ENCODE data around the gene C11orf98. TPM values are rescaled to one million over a fixed set of nuclear protein-coding genes. Genes with fewer than 3 reads are reported as not detected.
"Not testable (repeated sequence)": the region's sequence is repeated elsewhere in the genome, so short reads cannot be mapped to it uniquely, and the experiment has no call there.

C11orf98 gene
- 61.6 and 69.1 TPM in 2 replicates for total RNA-seq (2014; rRNA removed; shearing (Covaris generic))
- polyA plus RNA-seq (2014; cell fraction: nucleus; rRNA removed), result 54.9 and 60.2 TPM in 2 replicates

DNA sequence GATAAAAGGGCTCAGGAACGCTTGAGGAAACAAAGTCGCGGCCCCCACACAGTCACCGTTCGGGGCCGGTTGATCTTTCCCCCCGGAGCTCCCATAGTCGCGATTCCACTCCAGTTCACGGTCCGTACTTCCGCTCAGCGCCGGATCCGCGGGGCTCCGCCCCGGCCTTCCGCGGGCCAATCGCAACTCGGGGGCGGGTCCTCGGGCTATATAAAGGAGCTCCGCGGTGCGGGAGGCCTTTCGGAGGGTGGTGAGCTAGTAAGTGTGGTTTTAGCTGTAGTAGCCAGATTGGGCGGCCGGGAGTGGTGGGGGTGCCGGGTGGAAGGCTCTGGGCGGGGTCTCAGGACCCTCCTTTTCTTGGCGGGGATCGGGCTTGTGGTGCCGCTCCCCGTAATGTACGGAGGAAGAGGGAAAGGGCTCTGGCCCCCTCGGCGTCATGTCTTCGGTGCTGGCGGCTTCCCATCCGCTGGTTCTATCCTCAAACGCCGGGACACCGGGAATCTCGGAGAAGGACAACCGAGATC, at the start of gene C11orf98, which contains the start of gene CSKMT:
Gene C11orf98, minus strand, starts transcription at position 136 of the 524 bp plus-strand sequence. Its CDS starts 41 bp downstream, at position 95.
Gene CSKMT, plus strand, starts transcription at position 238 of the 524 bp plus-strand sequence. CDS start 568 bp downstream, outside the sequence.
- peak; percentile 87 for DNase-seq (ENCODE audit: extremely low read depth, low read depth)

- DNase-seq (ENCODE audit: extremely low read depth, low read depth), result no peak
These were observed 48.3 kb upstream of the C11orf98 start for GRCh38 chr11:62713343-62713742.

DNA sequence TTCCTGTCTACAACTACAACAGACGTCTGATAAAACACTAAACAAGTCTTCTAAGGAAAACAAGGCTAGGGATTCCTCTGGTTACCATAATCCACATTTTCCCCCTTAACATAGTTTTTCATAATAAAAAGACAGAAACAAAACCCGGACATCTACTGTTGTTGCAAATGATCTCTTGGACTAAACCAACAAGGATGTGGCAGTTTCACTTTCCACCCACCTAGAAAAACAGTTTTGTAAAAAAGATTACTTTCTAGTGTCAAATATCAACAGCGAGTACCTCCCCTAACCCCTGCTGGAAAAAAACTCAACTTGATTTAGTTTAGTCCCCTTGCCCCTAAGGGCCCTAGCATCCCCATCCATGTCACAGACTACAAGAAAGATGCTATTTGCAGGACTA, 47.9 kb upstream of the C11orf98 start:
- DNase-seq (ENCODE audit: extremely low read depth, low read depth), result no peak

DNA sequence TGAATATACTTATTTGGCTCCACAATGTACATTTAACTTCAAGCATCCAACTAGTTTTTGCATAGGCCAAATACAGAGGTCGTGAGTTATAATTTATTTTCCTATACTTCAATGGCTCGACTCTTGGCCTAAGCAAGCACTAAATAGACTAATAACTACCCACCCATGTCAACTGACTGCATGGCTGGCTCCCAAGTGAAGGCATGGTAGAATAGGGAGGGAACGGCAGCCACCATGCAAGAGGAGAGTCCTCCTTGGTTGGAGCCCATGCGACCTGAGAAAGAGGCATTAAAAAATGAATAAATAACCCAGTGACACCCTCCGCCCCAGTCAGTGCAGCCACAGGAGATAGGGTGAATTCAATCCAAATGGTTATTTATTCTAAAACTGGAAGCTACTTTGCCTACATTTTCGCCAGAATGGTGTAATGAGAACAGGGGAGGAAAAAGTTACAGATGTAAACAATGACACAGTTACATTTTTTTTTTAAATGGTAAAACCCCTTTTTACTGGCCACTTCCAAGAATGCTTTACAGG, 47.3 kb upstream of the C11orf98 start:
- no peak for DNase-seq (ENCODE audit: extremely low read depth, low read depth)

- DNase-seq (ENCODE audit: extremely low read depth, low read depth), result no peak
These were observed 45.0 kb upstream of the C11orf98 start for GRCh38 chr11:62710001-62710345.

DNA sequence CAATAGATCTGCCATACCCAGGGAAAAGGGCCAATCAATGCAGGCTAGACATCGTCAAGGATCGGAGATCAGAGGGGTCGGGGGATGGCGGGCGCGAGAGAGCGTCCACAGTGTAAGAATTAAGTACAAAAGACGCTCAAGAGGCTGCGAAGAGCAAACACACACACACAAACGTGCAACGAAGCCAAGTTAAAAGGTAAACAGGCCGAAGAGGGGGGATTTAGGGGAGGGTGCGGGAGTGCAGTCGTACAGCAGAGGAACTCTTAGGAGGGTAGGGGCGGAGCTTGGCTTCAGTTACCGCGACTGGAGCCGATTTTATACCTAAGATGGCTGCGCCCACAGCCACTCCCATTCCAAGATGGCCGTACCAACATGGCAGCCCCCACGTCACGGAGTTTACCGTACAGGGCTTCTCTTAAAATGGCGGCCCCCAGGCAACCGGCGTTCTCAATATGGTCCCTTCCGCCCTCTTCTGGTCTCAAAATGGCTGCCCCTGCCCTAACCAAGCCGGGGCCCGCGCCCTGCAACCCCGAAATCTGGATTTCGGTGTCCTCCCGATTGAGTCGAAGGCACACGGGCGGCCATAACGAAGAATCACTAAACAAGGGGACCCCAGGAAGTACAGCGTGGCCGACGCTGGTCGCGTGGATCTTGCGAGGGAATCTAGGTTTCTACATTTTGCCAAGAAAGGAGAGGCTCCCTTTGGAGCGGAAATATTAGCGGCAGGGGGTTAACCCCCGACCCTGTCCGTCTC, 44.4 kb upstream of the C11orf98 start:
- peak; percentile 95 for DNase-seq (ENCODE audit: extremely low read depth, low read depth)

- no peak for DNase-seq (ENCODE audit: extremely low read depth, low read depth)
These were observed 43.8 kb upstream of the C11orf98 start for GRCh38 chr11:62708793-62709192.

DNA sequence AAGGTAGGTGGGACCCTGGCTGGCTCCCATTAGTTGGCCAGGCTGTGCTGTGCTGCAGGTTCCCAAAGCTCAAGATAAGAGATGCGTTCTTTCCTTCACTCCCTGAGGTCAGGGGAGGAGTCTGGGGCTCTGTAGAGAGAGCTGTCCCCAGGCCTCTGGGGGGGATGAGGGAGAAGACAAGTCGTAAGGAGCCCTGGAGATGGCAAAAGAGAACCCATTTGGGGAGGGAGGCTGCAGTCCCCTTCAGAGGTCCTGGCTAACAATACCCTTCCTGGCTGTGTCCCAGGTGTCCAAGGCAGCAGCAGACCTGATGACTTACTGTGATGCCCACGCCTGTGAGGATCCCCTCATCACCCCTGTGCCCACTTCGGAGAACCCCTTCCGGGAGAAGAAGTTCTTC, 43.4 kb upstream of the C11orf98 start:
- DNase-seq (ENCODE audit: extremely low read depth, low read depth), result no peak

- DNase-seq (ENCODE audit: extremely low read depth, low read depth), result no peak
These were observed 42.4 kb upstream of the C11orf98 start, which contains the start of the genes BSCL2 and GNG3 for GRCh38 chr11:62707277-62707861. TSS of gene BSCL2 (minus strand) at chr11:62707424. CDS start at chr11:62707195, 229 bp downstream. TSS of gene GNG3 (plus strand) at chr11:62707676. CDS start at chr11:62708296, 620 bp downstream.

DNA sequence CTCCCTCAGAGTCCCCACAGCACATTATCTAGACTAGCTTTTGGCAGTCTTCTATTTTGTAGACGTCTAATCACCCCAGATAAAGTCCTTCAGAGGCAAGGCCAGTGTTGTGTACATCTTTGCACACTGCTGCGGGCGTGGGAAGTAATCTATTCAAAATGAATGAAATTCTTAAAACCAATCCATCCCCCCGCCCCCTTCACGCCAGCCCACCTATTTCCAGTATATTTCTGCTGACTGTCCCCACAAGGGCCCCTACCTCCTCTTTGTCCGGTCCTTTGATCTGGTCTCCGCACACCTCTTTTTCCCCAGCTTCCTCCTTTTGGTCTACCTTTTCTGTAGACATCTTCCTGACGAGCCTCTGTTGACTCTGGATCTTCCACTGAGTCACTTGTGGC, 41.8 kb upstream of the C11orf98 start:
- DNase-seq (ENCODE audit: extremely low read depth, low read depth), result no peak

- DNase-seq (ENCODE audit: extremely low read depth, low read depth), result peak; percentile 82
These were observed 41.2 kb upstream of the C11orf98 start for GRCh38 chr11:62705880-62706849.

- DNase-seq (ENCODE audit: extremely low read depth, low read depth), result no peak
These were observed 40.4 kb upstream of the C11orf98 start for GRCh38 chr11:62705413-62705812.

GRCh38 chr11:62703921-62704320, 38.9 kb upstream of the C11orf98 start:
- DNase-seq (ENCODE audit: extremely low read depth, low read depth), result not testable (repeated sequence)

DNA sequence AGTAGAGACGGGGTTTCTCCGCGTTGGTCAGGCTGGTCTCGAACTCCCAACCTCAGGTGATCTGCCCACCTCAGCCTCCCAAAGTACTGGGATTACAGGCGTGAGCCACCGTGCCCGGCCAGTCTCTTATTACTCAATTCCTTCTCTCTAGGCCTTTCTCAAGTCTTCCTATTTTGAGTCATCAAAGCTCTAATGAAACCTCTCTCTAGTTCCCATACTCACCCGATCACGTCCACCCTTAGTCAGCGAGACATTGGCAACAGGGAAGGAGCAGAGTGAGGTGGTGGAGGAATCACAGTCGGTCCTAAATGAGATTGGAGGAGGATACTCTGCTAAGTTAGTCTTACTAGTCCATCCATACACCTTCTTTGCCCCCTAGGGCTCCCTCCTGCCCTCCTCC, 37.2 kb upstream of the C11orf98 start:
- DNase-seq (ENCODE audit: extremely low read depth, low read depth), result no peak

DNA sequence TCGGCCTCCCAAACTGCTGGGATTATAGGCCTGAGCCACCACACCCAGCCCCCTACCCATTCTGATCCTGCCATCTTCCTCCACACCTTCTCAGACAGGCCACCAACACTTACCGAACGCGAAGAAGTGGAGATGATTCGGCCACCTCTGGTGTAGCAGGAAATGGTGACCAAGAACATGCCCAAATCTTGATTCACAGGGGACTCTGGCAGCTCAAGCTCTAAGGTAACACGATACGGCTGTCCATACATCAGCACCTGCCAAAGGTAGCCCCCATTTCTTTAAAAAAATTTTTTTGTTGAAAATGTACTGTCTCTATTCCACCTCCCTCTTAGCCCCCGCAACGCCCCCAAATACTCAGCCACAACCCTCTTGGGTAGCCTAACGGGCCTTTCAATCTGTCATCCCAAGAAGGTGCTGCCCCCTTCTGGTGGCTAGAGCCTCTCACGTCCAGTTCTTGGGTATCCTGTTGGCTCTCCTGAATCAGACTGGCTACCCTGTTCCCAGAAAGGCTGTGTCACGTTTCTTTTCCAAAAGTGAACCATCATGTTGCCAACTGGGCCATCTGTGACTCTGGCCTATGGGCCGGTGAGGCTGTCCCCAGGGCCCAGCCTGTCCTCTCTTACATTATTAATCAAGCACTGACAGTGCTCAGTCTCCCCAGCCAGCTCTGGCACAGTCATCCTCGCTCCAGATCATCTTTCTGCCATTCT, 29.6 kb upstream of the C11orf98 start:
- peak; percentile 71 for DNase-seq (ENCODE audit: extremely low read depth, low read depth)

DNA sequence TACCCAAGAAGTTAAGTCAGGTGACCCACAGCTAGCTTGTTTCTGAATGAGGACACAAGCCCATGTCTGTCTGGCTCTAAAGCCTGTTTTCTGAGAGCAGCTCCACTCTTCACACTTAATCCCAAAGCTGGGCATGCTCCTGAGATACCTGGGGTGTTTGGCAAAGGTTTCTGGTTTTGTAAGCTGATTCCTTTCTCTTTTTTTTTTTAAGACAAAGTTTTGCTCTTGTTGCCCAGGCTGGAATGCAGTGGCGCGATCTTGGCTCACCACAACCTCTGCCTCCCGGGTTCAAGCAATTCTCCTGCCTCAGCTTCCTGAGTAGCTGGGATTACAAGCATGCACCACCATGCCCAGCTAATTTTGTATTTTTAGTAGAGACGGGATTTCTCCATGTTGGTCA, 28.6 kb upstream of the C11orf98 start:
- DNase-seq (ENCODE audit: extremely low read depth, low read depth), result not testable (repeated sequence)

DNA sequence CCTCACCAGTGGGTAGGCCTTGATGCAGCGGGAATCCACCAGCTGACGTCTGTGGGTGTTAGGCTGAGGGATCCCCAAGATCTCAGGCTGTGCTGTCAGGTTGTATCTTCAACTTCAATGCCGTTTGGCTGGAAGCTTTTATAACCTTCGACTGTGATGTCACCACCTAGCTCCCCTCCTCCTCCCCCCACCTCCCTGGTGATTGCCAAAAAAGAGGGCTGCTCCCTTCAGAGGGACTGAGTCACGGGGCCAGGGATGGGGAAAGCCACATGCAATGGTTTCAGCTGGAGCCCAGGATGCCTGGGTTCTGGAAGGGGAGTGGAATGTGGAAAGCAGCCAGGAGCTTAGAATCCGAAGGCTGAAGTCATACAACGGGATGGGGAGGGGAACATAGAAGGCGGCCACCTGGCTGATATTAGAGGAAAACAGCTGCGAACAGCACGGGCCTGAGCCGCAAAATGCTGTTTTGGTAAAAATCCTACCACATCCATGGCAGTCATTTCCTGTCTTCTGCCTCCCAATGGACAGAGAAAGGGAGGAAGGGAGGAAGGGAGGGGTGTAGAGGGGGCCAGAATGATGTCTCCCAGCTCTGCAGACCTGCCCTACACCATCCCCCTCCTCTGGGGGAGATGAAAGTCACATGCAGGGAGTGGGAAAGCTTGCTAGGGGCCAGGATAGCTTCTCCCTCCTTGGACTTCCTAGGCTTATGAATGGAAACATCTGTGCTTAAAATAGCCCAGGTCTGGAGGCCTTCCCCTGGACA, 24.6 kb upstream of the C11orf98 start, which contains the start of gene LRRN4CL:
Gene LRRN4CL, minus strand, starts transcription at position 110 of the 763 bp plus-strand sequence. CDS start 1,022 bp downstream, outside the sequence.
- DNase-seq (ENCODE audit: extremely low read depth, low read depth), result no peak

- no peak for DNase-seq (ENCODE audit: extremely low read depth, low read depth)
These were observed 23.5 kb upstream of the C11orf98 start for GRCh38 chr11:62688491-62688890.
